Activated CD4-positive, alpha-beta T cell treated with anti-CD3 and anti-CD28 coated beads for 36 hours (primary cell): ENCODE measurements around the gene CAMK2D. TPM values are rescaled to one million over a fixed set of nuclear protein-coding genes. Genes with fewer than 3 reads are reported as not detected.
"Not testable (repeated sequence)": the region's sequence is repeated elsewhere in the genome, so short reads cannot be mapped to it uniquely, and the experiment has no call there.

Experiments
- ATAC-seq: fragments of 200-7000 bp; cut with Tn5 transposase; one replicate; pipeline ENCODE4 v1.10.0; 2021; ENCODE audit warnings: mild to moderate bottlenecking, moderate library complexity
- CTCF ChIA-PET: fragments of 350-600 bp; sonication (Branson Sonifier 250); formaldehyde crosslinking; loops from one replicate; lab custom pipeline; 2021; ENCODE audit warnings: antibody characterized with exemption; lab: Charles Lee
- POLR2A ChIA-PET: fragments of 350-600 bp; sonication (Branson Sonifier 250); formaldehyde crosslinking; loops from one replicate; lab custom pipeline; 2021; ENCODE audit warnings: antibody characterized with exemption, inconsistent platforms; lab: Charles Lee
- DNase-seq: peaks from one replicate; pipeline ENCODE4 v3.0.0-alpha.2; 2020
- H3K27ac Mint-ChIP-seq: one replicate; pipeline ENCODE4 v1.8.0; 2021; ENCODE audit warnings: mixed read lengths
- H3K27me3 Mint-ChIP-seq: one replicate; pipeline ENCODE4 v1.8.0; 2021; ENCODE audit warnings: mixed read lengths
- H3K36me3 Mint-ChIP-seq: one replicate; pipeline ENCODE4 v1.8.0; 2021; ENCODE audit warnings: low read depth, mixed read lengths
- H3K4me1 Mint-ChIP-seq: one replicate; pipeline ENCODE4 v1.8.0; 2021; ENCODE audit warnings: mixed read lengths
- H3K4me3 Mint-ChIP-seq: one replicate; pipeline ENCODE4 v1.8.0; 2021; ENCODE audit warnings: mild to moderate bottlenecking, moderate library complexity, mixed read lengths
- H3K9me3 Mint-ChIP-seq: one replicate; pipeline ENCODE4 v1.8.0; 2021; ENCODE audit warnings: low read depth, mixed read lengths
- intact Hi-C, 2 experiments: fragments of 100-400 bp; cut with DNase I in 1 of 2; cut with micrococcal nuclease in 1 of 2; formaldehyde crosslinking; loops; one replicate each; pipeline versions ENCODE4 v1.14.2 to v1.15.1; 2022 to 2024; cut with DNase I, micrococcal nuclease
- total RNA-seq, 2 experiments: library from RNA; stranded (reverse); gene quantifications; one replicate each; pipeline ENCODE4 v1.2.3, GENCODE V29; 2021

The CAMK2D gene
- total RNA-seq, 2 experiments from 2014 or later, result 70.3 to 71.3 TPM

- DNase-seq, intact Hi-C loops, H3K27ac Mint-ChIP-seq, ATAC-seq, H3K9me3 Mint-ChIP-seq, H3K27me3 Mint-ChIP-seq, H3K4me3 Mint-ChIP-seq: not testable (repeated sequence)
- POLR2A ChIA-PET, result interaction anchor here (0.6 kb wide), 1 partner anchor 202 kb away, joined by 3 read pairs; no protein-coding TSS in a partner anchor
- CTCF ChIA-PET, result interaction anchor here (0.6 to 1.3 kb wide), 7 partner anchors 9 to 1333 kb away, joined by 3 to 4 read pairs (median 3); no protein-coding TSS in a partner anchor
- H3K36me3 Mint-ChIP-seq, result peaks cover 35% of the 10 kb centered on the region
- H3K4me1 Mint-ChIP-seq, result peaks cover 58% of the 10 kb centered on the region
These were observed 58.9 kb downstream of the CAMK2D start for GRCh38 chr4:113702596-113702995.

GRCh38 chr4:113701169-113701568 lies 60.4 kb downstream of the CAMK2D start:
- ChIA-PET CTCF (interaction anchor here (0.9 to 1.3 kb wide), 3 partner anchors 10 to 162 kb away, joined by 3 to 5 read pairs (median 3); no protein-coding TSS in a partner anchor), POLR2A (no interaction called here)
- no peak for DNase-seq
- intact Hi-C loops, result no loop called here
- H3K36me3 Mint-ChIP-seq, result peaks cover 32% of the 10 kb centered on the region
- H3K27me3 Mint-ChIP-seq, result no peaks in the 10 kb centered on the region
- H3K9me3 Mint-ChIP-seq, result peaks cover 1% of the 10 kb centered on the region
- H3K4me1 Mint-ChIP-seq, result peaks cover 46% of the 10 kb centered on the region
- no peak for ATAC-seq
- H3K27ac Mint-ChIP-seq, result peak overlapping the region; percentile 19
- no peak overlapping the region for H3K4me3 Mint-ChIP-seq

- no peaks in the 10 kb centered on the region for H3K27me3 Mint-ChIP-seq
- ATAC-seq, result no peak
- no peak for DNase-seq
- intact Hi-C loops, result no loop called here
- no peak overlapping the region for H3K4me3 Mint-ChIP-seq
- ChIA-PET POLR2A (no interaction called here), CTCF (interaction anchor here (0.6 to 1.3 kb wide), 4 partner anchors 10 to 161 kb away, joined by 3 to 5 read pairs (median 3); no protein-coding TSS in a partner anchor)
- peak overlapping the region; percentile 31 for H3K27ac Mint-ChIP-seq
- H3K4me1 Mint-ChIP-seq, result peaks cover 42% of the 10 kb centered on the region
- H3K9me3 Mint-ChIP-seq, result peaks cover 1% of the 10 kb centered on the region
- peaks cover 30% of the 10 kb centered on the region for H3K36me3 Mint-ChIP-seq
These were observed 60.9 kb downstream of the CAMK2D start for GRCh38 chr4:113700602-113701150.

GRCh38 chr4:113699772-113700171 lies 61.8 kb downstream of the CAMK2D start:
- intact Hi-C loops, result no loop called here
- POLR2A ChIA-PET, result interaction anchor here (0.6 kb wide), 1 partner anchor 1404 kb away, joined by 6 read pairs; no protein-coding TSS in a partner anchor
- Mint-ChIP-seq H3K27ac (peak overlapping the region; percentile 74), H3K27me3 (no peaks in the 10 kb centered on the region), H3K9me3 (peaks cover 1% of the 10 kb centered on the region), H3K36me3 (peaks cover 28% of the 10 kb centered on the region), H3K4me1 (peaks cover 40% of the 10 kb centered on the region), H3K4me3 (no peak overlapping the region)
- no peak for ATAC-seq
- CTCF ChIA-PET, result interaction anchor here (0.6 to 1.0 kb wide), 2 partner anchors 10 to 15 kb away, joined by 3 to 5 read pairs; no protein-coding TSS in a partner anchor
- DNase-seq, result no peak

GRCh38 chr4:113697429-113697828 lies 64.1 kb downstream of the CAMK2D start:
- intact Hi-C loops, result loop anchor here (1.0 kb wide), 3 partner anchors 13 to 58 kb away; no protein-coding TSS in a partner anchor
- H3K4me3 Mint-ChIP-seq, result no peak overlapping the region
- H3K27me3 Mint-ChIP-seq, result no peaks in the 10 kb centered on the region
- ChIA-PET POLR2A (no interaction called here), CTCF (no interaction called here)
- peak overlapping the region; percentile 71 for H3K27ac Mint-ChIP-seq
- ATAC-seq (peak; percentile 48), DNase-seq (no peak)
- H3K9me3 Mint-ChIP-seq, result peaks cover 1% of the 10 kb centered on the region
- peaks cover 22% of the 10 kb centered on the region for H3K36me3 Mint-ChIP-seq
- H3K4me1 Mint-ChIP-seq, result peaks cover 42% of the 10 kb centered on the region

- CTCF ChIA-PET, result interaction anchor here (0.7 to 1.3 kb wide), 5 partner anchors 15 to 154 kb away, joined by 3 to 4 read pairs (median 3); no protein-coding TSS in a partner anchor
- intact Hi-C loops, result no loop called here
- ATAC-seq (peak; percentile 80), DNase-seq (no peak)
- POLR2A ChIA-PET, result no interaction called here
- peaks cover 41% of the 10 kb centered on the region for H3K4me1 Mint-ChIP-seq
- peaks cover 2% of the 10 kb centered on the region for H3K9me3 Mint-ChIP-seq
- no peaks in the 10 kb centered on the region for H3K27me3 Mint-ChIP-seq
- H3K4me3 Mint-ChIP-seq, result no peak overlapping the region
- no peak overlapping the region for H3K27ac Mint-ChIP-seq
- peaks cover 27% of the 10 kb centered on the region for H3K36me3 Mint-ChIP-seq
These were observed 66.0 kb downstream of the CAMK2D start for GRCh38 chr4:113695328-113696169.

- POLR2A ChIA-PET, result no interaction called here
- Mint-ChIP-seq H3K4me3 (no peak overlapping the region), H3K27ac (peak overlapping the region; percentile 33), H3K9me3 (peaks cover 3% of the 10 kb centered on the region), H3K27me3 (no peaks in the 10 kb centered on the region), H3K4me1 (peaks cover 38% of the 10 kb centered on the region), H3K36me3 (peaks cover 29% of the 10 kb centered on the region)
- no peak for DNase-seq
- CTCF ChIA-PET, result interaction anchor here (0.6 to 1.1 kb wide), 3 partner anchors 9 to 11 kb away, joined by 3 read pairs; no protein-coding TSS in a partner anchor
- no peak for ATAC-seq
- intact Hi-C loops, result no loop called here
These were observed 67.5 kb downstream of the CAMK2D start for GRCh38 chr4:113694008-113694407.

GRCh38 chr4:113692809-113693411 lies 68.6 kb downstream of the CAMK2D start:
- H3K27ac Mint-ChIP-seq, result peak overlapping the region; percentile 71
- intact Hi-C loops, result no loop called here
- ATAC-seq, result peak; percentile 26
- peak overlapping the region; percentile 9 for H3K4me3 Mint-ChIP-seq
- peaks cover 2% of the 10 kb centered on the region for H3K9me3 Mint-ChIP-seq
- H3K36me3 Mint-ChIP-seq, result peaks cover 33% of the 10 kb centered on the region
- no peak for DNase-seq
- H3K4me1 Mint-ChIP-seq, result peaks cover 40% of the 10 kb centered on the region
- no peaks in the 10 kb centered on the region for H3K27me3 Mint-ChIP-seq
- ChIA-PET POLR2A (no interaction called here), CTCF (interaction anchor here (1.0 to 1.1 kb wide), 2 partner anchors 10 to 19 kb away, joined by 3 read pairs; no protein-coding TSS in a partner anchor)

GRCh38 chr4:113691676-113692075 lies 69.9 kb downstream of the CAMK2D start:
- POLR2A ChIA-PET, result no interaction called here
- Mint-ChIP-seq H3K9me3 (peaks cover 2% of the 10 kb centered on the region), H3K4me3 (no peak overlapping the region), H3K27me3 (no peaks in the 10 kb centered on the region), H3K36me3 (peaks cover 41% of the 10 kb centered on the region), H3K27ac (no peak overlapping the region), H3K4me1 (peaks cover 51% of the 10 kb centered on the region)
- CTCF ChIA-PET, result no interaction called here
- intact Hi-C loops, result no loop called here
- no peak for ATAC-seq
- no peak for DNase-seq

GRCh38 chr4:113689394-113689793 lies 72.1 kb downstream of the CAMK2D start:
- POLR2A ChIA-PET, result no interaction called here
- no peak for ATAC-seq
- no peaks in the 10 kb centered on the region for H3K27me3 Mint-ChIP-seq
- no peak overlapping the region for H3K4me3 Mint-ChIP-seq
- peaks cover 48% of the 10 kb centered on the region for H3K36me3 Mint-ChIP-seq
- peaks cover 70% of the 10 kb centered on the region for H3K4me1 Mint-ChIP-seq
- DNase-seq, result no peak
- peak overlapping the region; percentile 11 for H3K27ac Mint-ChIP-seq
- peaks cover 2% of the 10 kb centered on the region for H3K9me3 Mint-ChIP-seq
- CTCF ChIA-PET, result interaction anchor here (1.3 to 1.5 kb wide), 2 partner anchors 10 to 12 kb away, joined by 4 to 5 read pairs; no protein-coding TSS in a partner anchor
- intact Hi-C loops, result loop anchor here in 1 of 2 experiments (10.0 kb wide), 3 partner anchors 135 to 335 kb away; no protein-coding TSS in a partner anchor
